ENCODE results near the gene SLFN5. TPM values are rescaled to one million over a fixed set of nuclear protein-coding genes. Genes with fewer than 3 reads are reported as not detected.

Gene SLFN5
- total and polyA plus RNA-seq, 2 donors (not counting 1 experiment from before 2014, with no cell fraction given) = 101 to 170 TPM

DNA sequence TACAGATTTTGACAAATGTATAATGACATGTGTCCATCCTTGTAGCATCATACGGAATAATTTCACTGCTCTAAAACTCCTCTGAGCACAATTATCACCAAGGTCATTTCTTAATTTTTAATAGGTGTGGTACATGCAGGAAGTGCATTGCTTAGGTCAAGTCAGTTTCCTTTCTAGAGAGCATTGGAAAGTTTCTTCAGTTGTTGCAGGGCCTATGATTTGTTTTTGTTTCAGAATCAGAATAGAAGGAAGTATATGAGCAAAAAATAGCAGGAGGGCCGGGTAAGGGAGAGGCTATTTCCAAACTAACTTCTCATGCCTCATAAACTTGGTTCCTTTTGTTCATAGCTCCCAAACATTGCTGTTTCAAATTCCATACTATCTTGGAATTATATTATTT lies 24.0 kb upstream of the SLFN5 start:
- no peak overlapping the region for H2AFZ ChIP-seq (ENCODE audit: low read length)
- H3K27me3 ChIP-seq (ENCODE audit: control insufficient read depth, insufficient read depth, low read length) = peaks cover 2% of the 10 kb centered on the region
- H4K20me1 ChIP-seq (ENCODE audit: control insufficient read depth, extremely low read depth, insufficient read depth, low read length) = no peaks in the 10 kb centered on the region
- no peak for DNase-seq (ENCODE audit: low read depth in 2 of 2)
- H3K4me1 ChIP-seq (ENCODE audit: control insufficient read depth, extremely low read depth, insufficient read depth, low read length) = no peaks in the 10 kb centered on the region
- no peaks in the 10 kb centered on the region for H3K36me3 ChIP-seq (ENCODE audit: control insufficient read depth, insufficient read depth, low read length)
- no peak overlapping the region for H3K27ac ChIP-seq (ENCODE audit: insufficient read depth, low read length)
- no peak overlapping the region for H3K4me2 ChIP-seq (ENCODE audit: extremely low read depth, insufficient read depth, low read length)
- H3K79me2 ChIP-seq (ENCODE audit: control insufficient read depth, insufficient read depth, low read length) = no peaks in the 10 kb centered on the region
- TF ChIP-seq EZH2 (IDR thresholded peaks at IDR 0.05; ENCODE audit: low read length, missing control alignments) = no peak
- TF ChIP-seq, protein P1, sequence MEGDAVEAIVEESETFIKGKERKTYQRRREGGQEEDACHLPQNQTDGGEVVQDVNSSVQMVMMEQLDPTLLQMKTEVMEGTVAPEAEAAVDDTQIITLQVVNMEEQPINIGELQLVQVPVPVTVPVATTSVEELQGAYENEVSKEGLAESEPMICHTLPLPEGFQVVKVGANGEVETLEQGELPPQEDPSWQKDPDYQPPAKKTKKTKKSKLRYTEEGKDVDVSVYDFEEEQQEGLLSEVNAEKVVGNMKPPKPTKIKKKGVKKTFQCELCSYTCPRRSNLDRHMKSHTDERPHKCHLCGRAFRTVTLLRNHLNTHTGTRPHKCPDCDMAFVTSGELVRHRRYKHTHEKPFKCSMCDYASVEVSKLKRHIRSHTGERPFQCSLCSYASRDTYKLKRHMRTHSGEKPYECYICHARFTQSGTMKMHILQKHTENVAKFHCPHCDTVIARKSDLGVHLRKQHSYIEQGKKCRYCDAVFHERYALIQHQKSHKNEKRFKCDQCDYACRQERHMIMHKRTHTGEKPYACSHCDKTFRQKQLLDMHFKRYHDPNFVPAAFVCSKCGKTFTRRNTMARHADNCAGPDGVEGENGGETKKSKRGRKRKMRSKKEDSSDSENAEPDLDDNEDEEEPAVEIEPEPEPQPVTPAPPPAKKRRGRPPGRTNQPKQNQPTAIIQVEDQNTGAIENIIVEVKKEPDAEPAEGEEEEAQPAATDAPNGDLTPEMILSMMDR (conservative IDR thresholded peaks at IDR 0.05 in 1 of 2, IDR thresholded peaks at IDR 0.05 in 1 of 2; ENCODE audit: low read depth in 1 of 2, low read length in 2 of 2) = no peak
- H3K9ac ChIP-seq (ENCODE audit: insufficient read depth, low read length) = no peak overlapping the region
- no peak overlapping the region for H3K4me3 ChIP-seq (replicated peaks in 1 of 4; ENCODE audit: control extremely low read depth in 1 of 4, insufficient read depth in 1 of 4, low read depth in 3 of 4, low read length in 4 of 4)
- no peaks in the 10 kb centered on the region for H3K9me3 ChIP-seq (ENCODE audit: control insufficient read depth, insufficient read depth, low read depth, low read length)

DNA sequence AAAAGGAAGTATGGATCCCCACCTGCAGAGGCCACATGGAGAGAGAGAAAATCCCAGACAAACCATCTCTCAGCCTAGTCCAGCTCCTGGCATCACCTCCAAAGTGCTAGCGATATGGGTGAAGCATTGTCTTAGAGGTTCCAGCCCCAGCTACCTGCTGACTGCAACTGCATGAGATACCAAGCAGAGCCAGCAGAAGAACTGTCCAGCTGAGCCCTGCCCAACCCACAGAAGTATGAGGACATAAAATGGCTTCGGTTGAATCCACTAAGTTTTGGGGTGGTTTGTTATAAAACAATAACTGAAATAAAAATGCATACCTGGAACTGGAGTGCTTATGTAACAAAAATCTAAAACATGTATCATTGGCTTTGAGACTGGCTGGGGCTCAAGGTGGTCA lies 20.4 kb upstream of the SLFN5 start:
- H2AFZ ChIP-seq (ENCODE audit: low read length) = no peak overlapping the region
- H3K9ac ChIP-seq (ENCODE audit: insufficient read depth, low read length) = no peak overlapping the region
- H3K4me1 ChIP-seq (ENCODE audit: control insufficient read depth, extremely low read depth, insufficient read depth, low read length) = no peaks in the 10 kb centered on the region
- no peaks in the 10 kb centered on the region for H3K27me3 ChIP-seq (ENCODE audit: control insufficient read depth, insufficient read depth, low read length)
- no peaks in the 10 kb centered on the region for H3K36me3 ChIP-seq (ENCODE audit: control insufficient read depth, insufficient read depth, low read length)
- no peak overlapping the region for H3K4me3 ChIP-seq (replicated peaks in 1 of 4; ENCODE audit: control extremely low read depth in 1 of 4, insufficient read depth in 1 of 4, low read depth in 3 of 4, low read length in 4 of 4)
- TF ChIP-seq EZH2 (IDR thresholded peaks at IDR 0.05; ENCODE audit: low read length, missing control alignments) = no peak
- TF ChIP-seq, protein P1 (conservative IDR thresholded peaks at IDR 0.05 in 1 of 2, IDR thresholded peaks at IDR 0.05 in 1 of 2; ENCODE audit: low read depth in 1 of 2, low read length in 2 of 2) = no peak
- H3K4me2 ChIP-seq (ENCODE audit: extremely low read depth, insufficient read depth, low read length) = no peak overlapping the region
- H4K20me1 ChIP-seq (ENCODE audit: control insufficient read depth, extremely low read depth, insufficient read depth, low read length) = no peaks in the 10 kb centered on the region
- no peaks in the 10 kb centered on the region for H3K9me3 ChIP-seq (ENCODE audit: control insufficient read depth, insufficient read depth, low read depth, low read length)
- H3K27ac ChIP-seq (ENCODE audit: insufficient read depth, low read length) = no peak overlapping the region
- no peaks in the 10 kb centered on the region for H3K79me2 ChIP-seq (ENCODE audit: control insufficient read depth, insufficient read depth, low read length)
- DNase-seq (ENCODE audit: low read depth in 2 of 2) = no peak

DNA sequence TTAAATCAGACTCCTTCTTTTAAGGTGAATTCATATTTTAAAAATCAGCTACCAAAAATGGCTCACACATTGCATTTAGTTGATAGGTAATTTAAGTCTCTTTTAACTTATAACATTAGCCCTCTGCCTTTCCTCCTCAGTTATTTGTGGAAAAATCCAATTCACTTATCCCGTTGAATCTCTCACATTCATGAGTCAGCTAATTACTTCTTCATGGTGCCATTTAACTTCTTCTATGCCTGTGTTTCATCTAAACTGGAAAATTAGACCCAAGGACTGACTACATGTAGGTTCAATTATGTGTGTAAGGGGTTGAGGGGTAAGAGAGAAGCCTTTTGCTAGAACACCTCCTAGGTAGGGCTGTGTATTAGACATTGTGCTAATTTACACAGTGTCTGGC lies 18.4 kb upstream of the SLFN5 start:
- Histone ChIP-seq H3K9me3 (ENCODE audit: control insufficient read depth, insufficient read depth, low read depth, low read length) (no peaks in the 10 kb centered on the region), H3K27ac (ENCODE audit: insufficient read depth, low read length) (no peak overlapping the region), H3K36me3 (ENCODE audit: control insufficient read depth, insufficient read depth, low read length) (no peaks in the 10 kb centered on the region), H3K27me3 (ENCODE audit: control insufficient read depth, insufficient read depth, low read length) (peaks cover under 1% of the 10 kb centered on the region), H3K4me2 (ENCODE audit: extremely low read depth, insufficient read depth, low read length) (no peak overlapping the region), H3K9ac (ENCODE audit: insufficient read depth, low read length) (no peak overlapping the region), H3K4me1 (ENCODE audit: control insufficient read depth, extremely low read depth, insufficient read depth, low read length) (no peaks in the 10 kb centered on the region), H4K20me1 (ENCODE audit: control insufficient read depth, extremely low read depth, insufficient read depth, low read length) (no peaks in the 10 kb centered on the region), H2AFZ (ENCODE audit: low read length) (no peak overlapping the region), H3K4me3 (replicated peaks in 1 of 4; ENCODE audit: control extremely low read depth in 1 of 4, insufficient read depth in 1 of 4, low read depth in 3 of 4, low read length in 4 of 4) (no peak overlapping the region), H3K79me2 (ENCODE audit: control insufficient read depth, insufficient read depth, low read length) (no peaks in the 10 kb centered on the region)
- TF ChIP-seq, protein P1 (conservative IDR thresholded peaks at IDR 0.05 in 1 of 2, IDR thresholded peaks at IDR 0.05 in 1 of 2; ENCODE audit: low read depth in 1 of 2, low read length in 2 of 2) = no peak
- no peak for DNase-seq (ENCODE audit: low read depth in 2 of 2)
